GM21576 (cell line): Measurements from ENCODE around the gene ARHGEF28.

Experiments used
- ATAC-seq: cut with Tn5 transposase; IDR thresholded peaks from one replicate; pipeline ENCODE4 v1.9.1; 2021; ENCODE audit warnings: mild to moderate bottlenecking, moderate library complexity; ENCODE audit not compliant: unreplicated experiment

Gene ARHGEF28

DNA sequence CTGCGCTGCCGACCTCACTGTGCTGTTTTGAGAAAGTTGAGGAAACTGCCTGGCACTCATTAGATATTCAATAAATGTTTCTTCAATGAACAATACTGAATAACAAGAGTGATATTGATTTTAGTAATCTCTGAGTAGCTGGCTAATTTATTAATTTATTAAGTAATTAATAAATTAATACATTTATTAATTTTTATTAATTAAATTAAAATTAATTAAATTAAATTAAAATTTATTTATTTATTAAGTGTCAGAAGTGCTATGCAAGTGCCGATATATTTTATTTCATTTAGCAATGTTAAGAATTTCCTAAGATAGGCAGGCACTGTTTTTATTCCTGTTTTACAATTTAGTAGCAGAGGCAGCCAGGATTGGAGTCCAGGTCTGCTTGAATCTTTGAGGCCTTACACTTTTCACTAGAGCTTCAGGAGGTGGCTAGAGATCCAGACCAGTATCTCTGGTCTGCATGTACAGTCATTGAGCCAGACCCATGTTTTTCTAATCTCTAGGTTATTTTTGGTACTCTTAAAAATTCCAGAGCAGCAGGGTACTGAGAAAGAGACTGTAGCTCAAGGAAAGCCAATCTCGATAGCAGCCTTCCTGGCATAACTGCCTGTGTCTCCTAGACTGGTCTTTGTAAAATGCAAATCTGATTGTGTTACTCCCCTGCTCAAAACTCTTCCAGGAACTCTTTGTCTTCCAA lies 109.2 kb downstream of the ARHGEF28 start:
- no peak for ATAC-seq

DNA sequence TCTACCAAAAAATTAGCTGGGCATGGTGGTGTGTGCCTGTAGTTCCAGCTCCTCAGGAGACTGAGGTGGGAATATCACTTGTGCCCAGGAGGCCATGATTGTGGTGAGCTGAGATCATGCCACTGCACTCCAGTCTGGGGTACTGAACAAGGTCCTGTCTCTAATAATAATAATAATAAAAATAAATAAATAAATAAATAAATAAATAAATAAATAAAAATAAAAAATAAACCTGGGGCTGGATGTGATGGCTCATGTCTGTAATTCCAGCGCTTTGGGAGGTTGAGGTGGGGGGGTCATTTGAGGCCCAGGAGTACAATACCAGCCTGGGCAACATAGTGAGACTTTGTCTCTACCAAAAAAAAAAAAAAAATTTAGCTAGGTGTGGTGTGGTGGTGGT lies 113.7 kb downstream of the ARHGEF28 start:
- no peak for ATAC-seq

DNA sequence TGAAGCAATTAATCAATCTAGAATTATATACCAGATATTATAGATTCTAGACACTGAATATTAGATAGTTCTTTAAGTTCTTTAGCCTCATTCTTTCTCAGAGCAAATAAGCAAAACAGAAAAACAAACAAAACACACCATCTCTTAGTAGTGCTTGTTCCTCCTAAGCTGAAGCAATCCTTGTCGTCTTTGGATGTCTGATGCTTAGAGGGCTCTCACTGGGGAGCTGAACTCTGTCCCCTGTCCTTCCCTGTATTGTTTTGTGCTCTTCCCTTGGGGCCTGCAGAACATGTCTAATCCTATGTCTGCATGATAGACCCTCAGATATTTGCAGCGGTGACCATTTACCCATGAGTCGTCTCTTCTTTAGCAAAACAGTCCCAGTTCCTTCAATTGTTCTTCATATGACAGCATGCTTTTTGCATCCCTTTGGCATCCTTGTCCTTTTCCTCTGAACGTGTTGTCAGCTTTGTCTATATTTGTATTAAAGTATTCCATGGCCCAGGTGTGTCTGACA lies 114.3 kb downstream of the ARHGEF28 start:
- ATAC-seq = no peak

DNA sequence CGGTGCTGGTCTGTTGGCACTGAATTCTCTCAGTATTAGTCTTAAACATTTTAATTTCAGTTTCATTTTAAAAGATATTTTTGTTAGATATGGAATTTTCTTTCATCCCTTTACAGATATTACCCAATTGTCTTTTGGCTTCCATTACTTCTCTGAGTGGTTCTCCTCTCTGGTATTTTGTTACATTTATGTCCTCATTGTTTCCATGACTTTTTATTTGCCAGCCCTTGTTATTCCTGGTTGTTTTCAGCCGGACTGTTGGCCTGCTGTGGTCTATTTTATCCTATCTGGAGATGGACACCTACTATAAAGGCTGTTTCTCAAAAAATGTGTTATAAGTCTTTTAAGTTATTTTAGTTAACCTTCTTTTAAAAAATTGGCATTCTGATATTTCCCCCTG lies 117.2 kb downstream of the ARHGEF28 start:
- ATAC-seq = no peak

DNA sequence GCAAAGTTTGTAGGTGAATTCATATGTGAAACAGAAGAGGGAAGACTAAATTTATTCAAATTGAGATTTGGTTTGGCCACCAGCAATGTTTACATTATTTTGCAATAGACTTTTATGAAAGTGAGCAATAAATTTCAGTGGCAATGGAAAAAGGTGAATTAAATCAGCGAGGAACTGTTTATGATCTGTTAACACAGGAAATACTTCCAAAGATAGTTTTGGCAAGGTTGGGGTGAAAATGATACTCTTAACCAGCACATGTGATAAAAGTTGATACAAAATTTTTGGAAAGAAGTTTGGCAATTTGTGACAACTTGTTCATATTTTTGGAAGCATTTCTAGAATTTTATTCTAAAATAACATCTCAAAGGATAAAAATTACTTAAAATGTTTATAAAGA lies 119.8 kb downstream of the ARHGEF28 start:
- ATAC-seq = no peak

DNA sequence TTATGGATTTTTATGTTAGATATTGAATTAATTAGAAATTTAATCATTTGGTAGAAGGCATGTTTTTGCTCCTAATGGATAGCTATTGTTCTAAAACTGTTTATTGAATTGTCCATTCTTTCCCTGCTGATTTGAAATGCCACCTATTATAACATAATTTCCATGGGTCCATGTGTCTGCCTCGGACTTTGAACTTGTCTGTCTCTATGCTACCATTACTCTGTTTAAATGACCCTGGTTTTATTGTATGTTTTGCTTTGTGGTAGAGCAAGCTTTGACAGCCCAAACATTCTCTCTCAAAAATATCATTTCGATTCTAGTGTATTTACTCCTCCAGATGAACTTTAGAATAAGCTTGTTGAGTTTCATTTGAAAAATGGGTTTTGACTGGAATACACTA lies 120.6 kb downstream of the ARHGEF28 start:
- no peak for ATAC-seq

DNA sequence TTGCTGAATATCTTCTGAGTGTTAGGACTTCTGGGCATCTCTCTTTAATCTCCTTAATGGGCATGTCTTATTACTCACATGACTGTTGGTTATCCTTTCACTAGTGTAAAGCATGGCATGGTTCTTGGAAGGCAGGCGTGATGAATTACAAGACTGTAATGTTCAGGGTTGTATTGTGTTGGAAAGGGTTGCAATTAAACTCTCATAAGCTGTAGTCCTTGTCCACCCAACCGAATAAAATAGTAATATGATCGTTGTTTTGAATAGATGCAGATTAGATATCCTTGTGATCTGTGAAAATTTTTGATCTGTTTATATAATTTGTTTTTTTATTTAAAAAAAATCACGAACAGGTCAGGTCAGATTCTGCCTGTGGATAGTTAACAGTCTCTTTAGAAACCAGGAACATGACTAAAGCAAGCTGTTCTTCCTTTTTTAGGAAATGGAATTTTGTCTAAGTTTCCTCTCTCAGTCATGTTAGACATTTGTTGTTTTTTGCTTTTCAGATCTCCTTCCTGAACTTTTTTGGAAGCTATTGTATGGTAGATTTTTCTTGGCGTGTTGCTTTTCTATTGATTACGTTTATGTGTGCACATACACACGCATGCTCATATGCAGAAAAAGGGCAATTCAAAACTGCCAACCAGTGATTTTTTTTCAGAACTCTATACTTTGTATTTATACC lies 121.8 kb downstream of the ARHGEF28 start:
- ATAC-seq = no peak

DNA sequence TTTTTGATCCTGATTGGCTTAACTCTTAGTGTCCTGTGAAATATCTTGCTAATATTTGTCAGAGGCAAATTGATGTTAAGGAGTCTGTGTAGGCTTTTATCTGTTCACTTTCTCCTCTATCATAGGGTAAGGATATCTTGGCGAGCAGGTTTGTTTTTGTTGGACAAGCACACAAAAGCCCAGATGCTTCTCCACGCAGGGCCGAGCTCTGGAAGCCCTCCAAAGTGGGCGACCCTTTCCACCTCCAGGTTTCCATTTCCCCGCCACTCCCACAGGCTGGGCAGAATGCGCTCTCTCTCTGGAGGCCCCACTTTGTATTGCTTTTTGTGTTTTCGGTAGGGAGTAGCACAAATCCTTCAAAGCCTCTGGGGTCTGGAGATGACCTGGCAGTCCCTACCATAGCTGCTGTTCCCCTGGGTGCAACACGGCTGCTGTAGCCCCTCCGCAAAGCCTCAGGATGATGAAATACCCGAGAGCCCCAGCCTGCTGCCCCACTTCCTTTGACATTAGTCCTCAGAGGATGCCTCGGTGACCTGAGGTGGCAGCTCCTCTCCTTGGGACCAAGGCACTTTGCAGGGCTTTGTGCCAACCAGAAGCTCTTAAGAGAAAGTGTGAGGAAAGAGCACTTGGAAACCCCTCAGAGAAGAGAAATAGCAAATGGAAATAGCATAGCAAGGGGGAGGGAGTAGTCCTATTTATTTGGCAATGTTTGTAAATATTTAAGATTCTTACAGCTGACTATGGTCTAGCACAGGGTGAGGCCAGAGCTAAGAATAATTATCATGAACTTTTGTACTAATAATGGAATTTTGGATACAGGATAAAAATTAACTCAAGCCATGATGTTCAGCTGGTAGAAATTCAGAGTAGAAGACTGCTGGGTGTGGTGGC lies 122.8 kb downstream of the ARHGEF28 start:
- ATAC-seq = no peak

DNA sequence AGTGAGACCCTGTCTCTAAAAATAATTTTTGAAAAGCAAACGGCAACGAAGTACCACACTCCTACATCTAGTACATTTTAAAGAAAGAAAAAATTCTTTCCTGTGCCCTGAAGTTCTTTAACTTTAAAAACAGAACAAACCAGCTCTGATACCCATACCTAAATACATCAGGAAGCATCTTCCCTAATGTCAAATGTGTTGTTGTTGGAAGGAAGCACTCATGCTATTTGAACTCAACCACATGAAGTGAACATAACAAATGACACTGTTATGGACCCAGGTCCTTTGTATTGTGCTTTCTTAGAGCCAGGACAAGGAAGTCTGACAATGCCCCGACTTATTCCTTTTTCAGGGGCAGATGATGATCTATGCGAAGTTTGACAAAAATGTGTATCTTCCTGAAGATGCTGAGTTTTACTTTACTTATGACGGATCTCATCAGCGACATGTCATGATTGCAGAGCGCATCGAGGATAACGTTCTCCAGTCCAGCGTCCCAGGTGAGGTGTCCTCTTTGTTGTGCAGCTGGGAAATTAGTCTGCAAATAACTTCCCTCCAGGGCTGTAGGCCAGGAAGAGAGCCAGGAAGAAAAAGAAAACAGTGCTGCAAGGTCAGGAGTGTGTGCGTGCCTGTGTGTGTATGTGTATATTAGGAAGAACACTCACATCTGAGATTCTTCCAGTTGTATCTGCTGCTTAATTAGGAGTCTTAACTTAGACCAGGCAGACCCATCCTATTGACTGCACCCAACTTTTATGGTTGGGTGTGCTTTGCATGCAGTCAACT lies 123.7 kb downstream of the ARHGEF28 start:
- ATAC-seq = no peak

DNA sequence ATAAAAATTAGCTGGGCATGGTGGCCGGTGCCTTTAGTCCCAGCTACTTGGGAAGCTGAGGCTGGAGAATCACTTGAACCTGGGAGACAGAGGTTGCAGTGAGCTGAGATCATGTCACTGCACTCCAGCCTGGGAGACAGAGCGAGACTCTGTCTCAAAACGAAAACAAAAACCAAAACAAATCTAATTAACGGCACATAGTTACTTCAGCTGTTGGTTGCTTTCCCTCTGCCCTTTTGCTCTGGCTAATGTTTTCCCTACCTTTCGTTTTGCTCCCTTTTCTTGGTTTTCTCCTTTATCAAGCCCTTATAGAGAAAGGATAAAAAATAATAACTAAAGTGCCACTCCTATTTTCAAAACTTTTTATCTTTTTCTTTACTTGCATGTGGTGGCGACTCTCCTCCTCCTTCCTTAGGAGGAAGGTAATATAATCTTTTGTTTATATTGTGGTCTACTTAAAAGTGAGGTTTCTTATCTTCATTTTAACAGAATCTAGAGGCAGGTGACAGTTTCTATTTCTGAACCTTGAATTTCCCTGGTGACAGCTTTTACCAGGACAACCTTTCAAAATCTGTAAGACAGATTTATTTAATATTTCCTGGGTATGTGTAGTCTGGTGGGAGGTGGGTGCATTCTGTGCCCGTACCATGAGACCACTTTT lies 125.4 kb downstream of the ARHGEF28 start:
- peak; percentile 46 for ATAC-seq

DNA sequence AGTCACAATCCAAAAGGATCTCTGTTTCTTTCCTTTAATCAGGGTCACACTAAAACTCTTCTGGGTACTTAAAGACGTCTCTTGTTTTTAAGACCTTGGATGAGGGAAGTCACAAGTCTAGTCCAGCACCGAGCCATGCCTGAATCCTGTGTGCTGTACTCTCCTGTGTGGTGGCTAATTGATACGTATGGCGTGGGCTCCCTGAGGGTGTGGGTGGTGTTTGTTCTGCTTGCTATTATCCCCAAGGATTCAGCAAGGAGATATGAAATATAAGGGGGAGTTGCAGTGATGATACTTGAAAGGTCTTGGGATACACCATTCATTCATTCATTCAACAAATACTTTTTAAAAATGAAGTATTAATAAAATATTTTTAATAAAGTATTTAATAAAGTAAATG lies 128.3 kb downstream of the ARHGEF28 start:
- ATAC-seq = no peak

DNA sequence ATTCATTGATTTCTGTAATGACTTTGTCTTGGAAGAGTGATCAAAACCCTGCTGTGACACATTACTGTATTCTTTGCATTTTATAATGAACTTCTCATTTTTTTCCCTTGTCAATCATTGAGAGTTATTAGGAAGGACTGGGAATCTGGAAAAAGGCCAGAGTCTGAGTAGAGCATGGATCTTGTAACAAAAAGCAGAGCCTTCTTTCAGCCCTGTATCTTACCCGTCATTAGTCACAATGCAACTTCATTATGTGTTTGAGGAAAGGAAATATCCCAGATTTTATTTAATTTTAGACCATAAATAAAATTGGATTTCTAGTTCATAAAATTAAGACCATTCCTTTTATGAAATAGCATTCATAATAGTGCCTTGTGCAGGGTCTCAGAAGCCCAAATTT lies 131.4 kb downstream of the ARHGEF28 start:
- no peak for ATAC-seq

DNA sequence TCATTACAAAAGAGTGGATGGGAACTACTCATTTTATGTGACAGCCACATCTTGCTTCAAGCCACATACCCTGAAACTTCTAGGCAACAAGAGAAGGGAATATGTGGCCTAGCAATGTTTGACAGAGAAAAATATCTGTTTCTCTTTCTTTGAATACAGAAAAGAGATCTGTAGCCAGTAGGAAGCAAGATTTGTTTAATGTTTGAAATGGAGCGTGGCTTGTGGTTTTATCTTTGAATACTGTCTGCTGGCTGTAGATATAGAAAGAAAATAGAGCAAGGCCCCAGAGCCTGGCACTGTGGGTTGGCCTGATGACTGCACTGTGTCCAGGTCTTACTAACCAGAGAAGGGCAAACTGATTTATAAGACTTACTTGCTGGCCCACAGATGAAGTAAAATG lies 133.8 kb downstream of the ARHGEF28 start:
- no peak for ATAC-seq

DNA sequence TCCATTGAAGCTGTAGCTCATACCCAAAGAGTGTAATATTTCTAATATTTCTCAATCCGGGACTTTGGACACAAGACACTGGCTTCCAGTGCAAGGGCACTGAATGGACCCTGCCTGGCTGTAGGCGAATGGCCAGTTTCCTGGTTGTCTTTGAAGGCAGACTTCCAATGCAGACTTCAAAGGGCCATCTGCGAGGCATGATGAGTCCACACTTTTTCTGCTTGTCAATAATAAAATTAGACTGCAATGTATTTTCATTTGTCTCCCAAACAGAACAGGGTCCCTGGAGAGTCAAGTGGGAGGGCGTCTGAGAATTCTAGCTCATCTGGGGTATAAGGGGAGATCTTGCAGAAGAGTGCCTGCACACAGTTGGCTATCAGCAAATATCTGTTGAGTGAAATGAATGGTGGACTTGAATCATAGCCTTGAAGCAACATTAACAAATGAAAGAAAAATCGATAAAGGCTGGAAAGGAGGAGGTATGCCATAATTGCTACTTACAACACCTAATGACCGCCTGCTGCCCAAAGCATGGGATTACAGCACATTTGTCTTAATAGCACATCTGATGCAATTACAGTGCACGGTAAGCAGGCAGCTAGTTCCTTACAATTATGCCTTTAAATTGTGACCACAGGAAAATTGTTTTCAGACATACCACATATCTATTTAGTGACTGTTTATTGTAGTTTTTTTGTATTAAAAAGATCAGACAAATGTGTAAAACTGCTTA lies 137.5 kb downstream of the ARHGEF28 start:
- no peak for ATAC-seq

DNA sequence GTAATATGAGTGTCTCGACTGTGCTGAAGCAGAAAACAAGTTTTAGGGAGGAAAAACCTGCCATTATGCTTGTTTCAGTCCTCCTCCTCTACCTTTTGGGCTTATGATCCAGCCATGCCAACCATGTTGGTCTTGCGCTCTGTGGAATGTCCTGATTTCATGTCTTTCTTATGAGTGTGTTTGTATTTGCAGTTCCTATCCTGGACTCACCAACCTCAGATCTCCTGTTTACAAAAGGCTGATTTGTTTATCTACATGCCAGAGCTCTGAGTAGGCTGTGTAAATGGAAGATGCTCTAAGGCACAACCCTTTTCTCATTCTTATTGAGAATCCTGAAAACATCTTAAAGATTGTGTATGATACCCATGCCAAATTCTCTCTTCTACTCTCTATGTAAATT lies 138.6 kb downstream of the ARHGEF28 start:
- no peak for ATAC-seq

DNA sequence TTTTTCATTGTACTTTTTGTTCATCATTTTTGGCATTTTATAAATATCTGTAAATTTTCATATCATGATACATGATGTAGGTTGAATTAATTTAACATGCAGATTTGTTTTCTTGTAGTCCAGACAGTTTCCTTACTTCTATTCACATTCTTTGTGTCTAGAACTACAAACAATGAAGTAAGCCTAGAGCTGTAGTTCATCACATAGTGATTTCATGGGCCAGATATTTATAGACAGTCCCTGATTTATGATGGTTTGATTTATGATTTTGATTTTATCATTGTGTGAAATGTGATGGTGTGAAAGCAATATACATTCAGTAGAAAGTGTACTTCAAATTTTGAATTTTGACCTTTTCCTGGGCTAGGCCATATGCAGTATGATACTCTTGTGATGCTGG lies 139.0 kb downstream of the ARHGEF28 start:
- no peak for ATAC-seq

DNA sequence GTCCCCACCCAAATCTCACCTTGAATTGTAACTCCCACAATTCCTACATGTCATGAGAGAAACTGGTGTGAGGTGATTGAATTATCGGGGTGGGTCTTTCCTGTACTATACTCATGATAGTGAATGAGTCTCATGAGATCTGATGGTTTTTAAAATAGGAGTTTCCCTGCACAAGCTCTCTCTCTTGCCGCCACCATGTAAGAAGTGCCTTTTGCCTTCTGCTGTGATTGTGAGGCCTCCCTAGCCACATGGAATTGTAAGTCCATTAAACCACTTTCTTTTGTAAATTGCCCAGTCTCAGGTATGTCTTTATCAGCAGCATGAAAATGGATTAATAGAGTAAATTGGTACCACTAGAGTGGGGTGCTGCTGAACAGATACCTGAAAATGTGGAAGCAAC lies 140.9 kb downstream of the ARHGEF28 start:
- no peak for ATAC-seq

DNA sequence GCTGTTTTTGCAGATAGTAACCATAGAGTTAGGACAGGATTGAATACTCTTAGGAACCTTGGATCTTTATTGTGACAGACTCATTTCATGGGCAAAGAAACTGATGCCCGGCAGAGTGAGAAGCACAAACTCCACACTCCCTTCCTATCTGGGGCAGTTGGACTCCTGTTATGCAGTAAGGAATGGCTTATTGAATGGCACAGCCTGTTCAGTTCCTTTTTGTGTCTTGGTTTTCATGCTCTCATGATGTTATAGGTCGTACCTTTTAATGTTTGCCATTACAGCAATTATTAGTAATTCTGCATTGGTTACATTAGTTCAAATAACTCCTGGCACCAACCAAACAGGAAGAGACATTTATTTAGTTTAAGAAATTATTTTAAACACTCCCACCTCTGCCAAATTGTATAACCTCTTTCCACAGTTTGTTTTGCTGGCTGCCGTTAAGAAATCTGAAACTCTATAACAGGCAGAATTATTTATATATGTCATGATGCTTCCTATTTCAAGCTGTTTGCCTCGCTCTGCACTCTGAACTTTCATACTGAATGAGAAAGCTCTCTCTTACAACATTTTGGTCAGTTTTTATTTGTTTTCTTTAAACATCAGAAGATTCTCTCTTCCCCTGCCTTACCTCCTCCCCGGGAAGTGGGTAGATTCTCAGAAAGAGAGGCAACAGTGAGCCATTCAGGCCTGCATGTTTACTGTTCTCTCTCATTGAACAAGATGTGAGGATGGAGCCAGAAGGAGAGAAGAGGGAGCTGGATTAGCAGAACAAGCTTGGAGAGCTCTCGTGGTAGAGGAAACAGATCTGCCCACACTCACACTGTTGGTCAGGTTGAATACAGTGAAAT lies 144.4 kb downstream of the ARHGEF28 start:
- no peak for ATAC-seq

DNA sequence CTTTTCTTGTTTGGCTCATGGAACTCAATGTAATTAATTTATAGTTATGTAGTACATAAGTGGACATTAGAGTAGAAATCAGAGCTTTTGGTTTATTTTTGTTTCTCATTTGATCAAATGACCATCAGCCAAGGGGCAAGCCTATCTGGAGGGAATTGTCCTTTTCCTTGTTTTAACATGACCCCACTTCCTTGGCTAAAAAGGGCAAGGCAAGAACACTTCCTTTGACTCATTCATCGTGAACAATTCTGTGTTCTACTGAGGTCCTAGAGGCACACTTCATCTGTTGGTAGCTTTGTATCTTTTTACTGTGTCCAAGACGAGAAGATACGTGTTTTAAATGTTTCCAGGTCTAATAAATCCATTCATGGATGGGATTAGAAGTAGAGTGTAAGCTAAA lies 148.9 kb downstream of the ARHGEF28 start:
- ATAC-seq = no peak
